DMS79 treated with DMSO at 0.1 percent for 48 hours (cell line): ENCODE results near the gene LCN15.
A peak's percentile ranks its signal among the peaks of the same experiment; 100 is the strongest.
"Not testable (repeated sequence)": the region's sequence is repeated elsewhere in the genome, so short reads cannot be mapped to it uniquely, and the experiment has no call there.

Source experiments
- DNase-seq: peaks from one replicate; lab custom pipeline; 2025; lab: John Stamatoyannopoulos, UW

Gene LCN15

GRCh38 chr9:136755302-136756133, 8.8 kb downstream of the LCN15 start:
- DNase-seq, result not testable (repeated sequence)

GRCh38 chr9:136754626-136755301, 9.6 kb downstream of the LCN15 start:
- DNase-seq, result no peak

- DNase-seq, result peak; percentile 9
Measured at GRCh38 chr9:136754059-136754572, 10.2 kb downstream of the LCN15 start.

GRCh38 chr9:136753371-136754058, 10.8 kb downstream of the LCN15 start:
- no peak for DNase-seq

DNA sequence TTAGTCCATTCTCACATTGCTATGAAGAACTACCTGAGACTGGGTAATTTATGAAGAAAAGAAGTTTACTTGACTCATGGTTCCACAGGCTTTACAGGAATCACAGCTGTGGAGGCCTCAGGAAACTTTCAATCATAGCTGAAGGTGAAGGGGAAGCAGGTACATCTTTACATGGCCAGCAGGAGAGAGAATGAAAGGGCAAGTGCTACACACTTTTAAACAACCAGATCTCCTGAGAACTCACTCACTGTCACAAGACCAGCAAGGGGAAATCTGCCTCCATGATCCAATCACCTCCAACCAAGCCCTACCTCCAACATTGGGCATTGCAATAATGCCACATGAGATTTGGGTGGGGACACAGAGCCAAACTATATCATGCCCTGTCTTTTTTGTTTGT, 12.5 kb downstream of the LCN15 start:
- no peak for DNase-seq

- no peak for DNase-seq
Measured at GRCh38 chr9:136751244-136751643, 13.1 kb downstream of the LCN15 start.

GRCh38 chr9:136750526-136750925, 13.8 kb downstream of the LCN15 start:
- DNase-seq, result no peak

DNA sequence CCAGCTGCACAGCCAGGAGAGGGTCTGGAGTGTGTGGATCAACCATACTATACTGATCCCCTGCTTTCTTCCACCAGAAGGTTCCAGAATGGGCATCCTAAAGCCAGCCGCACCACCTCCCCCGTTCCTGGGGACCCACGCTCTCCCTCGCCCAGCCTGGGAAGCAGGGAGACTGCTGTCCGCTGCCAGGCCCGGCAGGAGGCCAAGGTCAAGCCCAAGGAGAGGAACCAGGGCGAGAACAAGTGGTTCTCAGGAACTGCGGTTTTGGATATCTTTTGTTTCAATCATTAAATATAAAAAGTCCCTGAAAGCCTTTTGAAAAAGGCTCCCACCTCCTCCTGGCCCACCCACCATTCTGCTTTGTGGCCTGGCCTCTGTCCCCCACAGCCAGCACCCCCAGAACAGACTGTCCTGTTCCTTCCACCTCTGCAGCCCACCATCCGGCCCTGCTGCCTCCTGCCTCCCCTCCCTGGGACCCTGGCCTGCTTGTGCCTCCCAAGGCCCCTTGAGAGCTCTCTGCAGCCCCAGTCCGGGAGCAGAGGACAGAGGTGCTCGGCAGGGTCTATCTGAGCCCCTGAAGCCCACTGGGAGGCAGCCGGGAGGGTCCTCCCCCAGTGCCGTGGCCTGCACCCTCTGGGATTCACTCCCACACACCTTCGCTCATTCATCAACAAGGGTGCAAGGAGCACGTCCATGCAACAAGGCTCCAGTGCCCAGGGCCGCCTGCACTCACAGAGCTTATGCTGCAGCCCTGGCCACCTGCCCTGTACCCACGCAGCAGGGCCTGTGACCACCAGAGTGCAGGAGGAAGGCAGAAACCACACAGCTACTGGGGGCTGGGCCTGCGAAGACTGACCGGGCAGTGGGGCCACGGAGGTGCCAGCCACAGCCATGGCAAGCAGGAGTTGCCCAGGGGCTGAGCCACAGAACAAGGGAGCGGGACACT, 15.4 kb downstream of the LCN15 start:
- no peak for DNase-seq

DNA sequence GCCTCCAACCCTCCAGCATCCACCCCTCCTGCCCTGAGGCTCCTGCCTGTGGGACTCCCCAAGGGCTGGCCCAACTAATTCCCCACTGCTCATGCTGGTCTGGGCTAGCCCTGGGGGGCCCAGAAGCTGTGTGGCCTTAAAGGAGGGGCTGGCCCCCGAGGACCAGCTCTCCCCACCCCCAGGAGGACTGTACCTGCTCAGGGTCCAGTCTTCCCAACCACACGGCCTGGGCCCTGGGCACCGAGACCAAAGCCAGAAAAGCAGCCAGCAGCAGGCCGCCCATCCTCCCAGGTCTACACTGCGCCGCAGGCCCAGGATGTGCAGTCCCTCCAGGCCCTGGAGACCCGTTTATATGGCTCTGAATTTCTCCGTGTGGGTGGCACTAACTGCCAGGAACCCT, 16.1 kb downstream of the LCN15 start, which contains the start of gene LCN6:
Gene LCN6 (minus strand): TSS at position 325 of the 400 bp plus-strand sequence. CDS start 42 bp downstream, at position 283.
- DNase-seq, result no peak

DNA sequence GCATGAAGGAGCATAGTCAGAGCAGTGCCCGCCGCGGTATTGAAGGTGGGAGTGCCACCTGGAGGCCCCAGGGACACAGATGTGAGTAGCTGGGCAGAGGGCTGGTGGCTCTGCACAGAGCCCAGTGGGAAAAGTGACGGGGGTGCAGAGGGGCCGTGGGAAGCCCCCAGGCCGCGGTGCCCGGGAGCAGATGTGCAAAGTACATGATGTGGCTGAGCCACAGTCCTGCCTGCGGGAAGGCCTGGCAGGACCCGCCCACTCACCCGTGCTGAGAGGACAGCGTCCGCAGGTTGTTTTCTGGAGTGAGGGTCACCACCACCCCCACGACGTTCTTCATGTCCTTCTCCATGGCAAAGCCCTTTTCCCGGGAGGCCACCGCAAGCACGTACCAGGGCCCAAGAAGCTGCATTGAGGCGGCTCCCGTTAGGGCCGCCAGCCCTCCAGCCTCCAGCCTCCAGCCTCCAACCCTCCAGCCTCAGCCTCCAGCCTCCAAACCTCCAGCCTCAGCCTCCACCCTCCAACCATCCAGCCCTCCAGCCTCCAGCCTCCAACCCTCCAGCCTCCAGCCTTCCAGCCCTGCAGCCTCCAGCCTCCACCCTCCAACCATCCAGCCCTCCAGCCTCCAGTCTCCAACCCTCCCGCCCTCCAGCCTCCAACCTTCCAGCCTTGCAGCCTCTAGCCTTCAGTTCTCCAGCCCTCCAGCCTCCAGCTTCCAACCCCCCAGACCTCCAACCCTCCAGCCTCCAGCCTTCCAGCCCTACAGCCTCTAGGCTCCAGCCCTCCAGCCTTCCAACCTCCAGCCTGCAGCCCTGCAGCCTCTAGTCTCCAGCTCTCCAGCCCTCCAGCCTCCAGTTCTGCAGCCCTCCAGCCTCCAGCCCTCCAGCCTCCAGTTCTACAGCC, 16.9 kb downstream of the LCN15 start:
- DNase-seq, result no peak

GRCh38 chr9:136746621-136747020, 17.7 kb downstream of the LCN15 start:
- DNase-seq, result no peak

DNA sequence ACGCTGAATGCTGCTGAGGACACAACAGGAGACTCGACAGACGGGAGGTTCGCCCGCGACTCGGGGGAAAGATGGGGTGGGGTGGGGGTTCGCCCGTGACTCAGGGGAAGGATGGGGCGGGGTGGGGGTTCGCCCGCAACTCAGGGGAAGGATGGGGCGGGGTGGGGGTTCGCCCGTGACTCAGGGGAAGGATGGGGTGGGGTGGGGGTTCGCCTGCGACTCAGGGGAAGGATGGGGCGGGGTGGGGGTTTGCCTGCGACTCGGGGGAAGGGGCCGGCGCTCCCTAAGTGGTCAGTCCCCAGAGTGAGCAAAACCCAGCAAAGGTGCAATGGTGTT, 18.2 kb downstream of the LCN15 start:
- no peak for DNase-seq

- no peak for DNase-seq
Measured at GRCh38 chr9:136745389-136746154, 18.7 kb downstream of the LCN15 start.

DNA sequence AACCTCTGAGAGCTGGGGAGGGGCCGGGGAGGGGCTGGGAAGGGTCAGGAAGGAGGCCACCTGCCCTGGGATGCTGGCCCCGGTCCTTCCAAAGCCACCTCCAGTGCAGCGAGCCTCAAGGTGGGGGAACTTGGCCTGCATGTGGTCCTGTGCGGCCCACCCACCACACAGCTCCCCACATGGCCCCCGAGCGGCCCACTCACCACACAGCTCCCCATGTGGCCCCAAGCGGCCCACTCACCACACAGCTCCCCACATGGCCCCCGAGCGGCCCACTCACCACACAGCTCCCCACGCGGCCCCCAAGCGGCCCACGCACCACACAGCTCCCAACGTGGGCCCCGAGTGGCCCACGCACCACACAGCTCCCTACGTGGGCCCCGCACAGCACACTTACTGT, 19.5 kb downstream of the LCN15 start:
- no peak for DNase-seq

DNA sequence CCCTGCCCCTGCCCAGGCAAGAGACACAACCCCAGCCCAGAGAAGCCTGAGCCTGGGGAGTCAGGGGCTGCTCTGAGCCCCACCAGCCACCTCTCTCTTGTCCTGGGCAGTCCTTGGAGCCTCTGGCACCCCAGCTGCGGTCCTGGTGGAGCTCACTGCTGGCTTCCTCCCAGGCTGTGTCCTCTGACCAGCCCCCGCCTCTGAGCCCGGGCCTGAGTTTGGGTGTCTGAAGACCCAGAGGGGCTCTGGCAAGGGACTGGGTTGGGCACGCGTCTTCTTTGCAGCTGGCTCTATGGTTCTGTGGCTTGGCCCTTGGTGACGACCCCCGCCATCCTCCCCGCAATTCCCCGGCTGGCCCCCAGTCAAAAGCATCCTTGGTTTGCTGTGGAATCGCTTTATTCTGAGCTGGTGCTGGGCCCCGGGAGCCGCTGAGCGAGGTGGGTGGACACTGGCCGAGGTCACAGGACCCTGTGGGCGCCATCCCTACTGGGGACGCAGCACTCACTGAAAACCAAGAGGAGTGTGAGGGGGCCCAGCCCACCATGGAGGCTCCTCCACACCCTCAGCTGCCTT, 20.6 kb downstream of the LCN15 start:
- DNase-seq, result no peak

DNA sequence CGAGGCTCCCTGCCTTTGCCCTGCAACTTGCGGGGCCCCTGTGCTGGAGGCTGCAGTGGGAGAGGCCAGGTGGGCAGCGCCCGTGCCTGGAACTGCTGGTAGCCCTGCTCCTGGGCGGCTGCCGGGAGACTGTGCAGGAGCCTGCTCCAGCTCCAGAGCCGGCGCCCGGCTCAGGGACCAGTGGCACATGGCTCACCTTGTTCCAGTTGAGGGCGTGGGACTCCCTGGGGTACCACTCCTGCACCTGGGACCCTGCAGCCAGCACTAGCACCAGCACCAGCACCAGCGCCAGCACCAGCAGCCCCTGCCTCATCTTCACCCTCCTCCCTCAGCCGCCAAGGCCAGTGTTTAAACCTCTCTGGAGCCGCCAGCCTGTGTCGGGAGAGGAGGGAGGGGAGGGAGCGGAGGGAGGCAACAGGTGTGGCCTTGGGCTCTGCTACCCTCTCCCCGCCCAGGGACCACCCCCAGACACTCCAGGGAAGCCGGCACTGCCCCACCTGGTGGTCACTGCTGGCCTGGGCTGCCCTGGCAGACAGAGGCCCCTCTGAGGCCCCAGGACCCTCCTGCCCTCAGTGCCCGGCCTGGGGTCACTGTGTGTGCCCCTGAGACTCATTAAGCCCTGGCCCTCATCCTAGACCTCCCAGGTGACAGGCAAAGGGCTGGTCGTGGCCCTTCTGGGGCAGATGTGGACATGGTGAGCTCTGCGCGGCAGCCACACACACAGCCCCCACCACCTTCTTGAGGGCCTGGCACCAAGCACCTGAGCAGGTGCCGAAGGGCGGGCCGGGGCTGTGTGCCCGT, 21.5 kb downstream of the LCN15 start, which contains the start of gene LCN10:
Gene LCN10 (minus strand): TSS at position 350 of the 801 bp plus-strand sequence. CDS start 37 bp downstream, at position 313.
- DNase-seq, result peak; percentile 42

GRCh38 chr9:136741883-136742571, 22.3 kb downstream of the LCN15 start:
- no peak for DNase-seq
